Kidney epithelial cell (primary cell): ENCODE results near the gene ESPNL. TPM values are rescaled to one million over a fixed set of nuclear protein-coding genes. Genes with fewer than 3 reads are reported as not detected.

ENCODE experiments used
- DNase-seq: peaks from one replicate; pipeline ENCODE4 v3.0.0-alpha.2; 2010; ENCODE audit warnings: low read depth
- H3K27me3 ChIP-seq: 2 replicates; pipeline ENCODE4 v1.6.0; 2011; ENCODE audit warnings: low read length; ENCODE audit not compliant: control insufficient read depth, insufficient read depth
- H3K36me3 ChIP-seq: 2 replicates; pipeline ENCODE4 v1.5.1; 2011; ENCODE audit warnings: low read length; ENCODE audit not compliant: control insufficient read depth, insufficient read depth
- H3K4me3 ChIP-seq: 2 replicates; pipeline ENCODE4 v1.5.1; 2011; ENCODE audit warnings: low read depth, mild to moderate bottlenecking, control low read depth, low read length
- CTCF ChIP-seq: IDR thresholded peaks from 2 replicates; pipeline ENCODE4 v1.5.1; 2011; ENCODE audit warnings: mild to moderate bottlenecking, moderate library complexity, low read length, control low read depth, inconsistent platforms; ENCODE audit not compliant: insufficient read depth, poor library complexity, severe bottlenecking
- total RNA-seq: library from RNA; depleted of rRNA; stranded (reverse); fragments of >200 nt; gene quantifications from 2 replicates; pipeline ENCODE4 v1.2.3, GENCODE V29; 2015

The ESPNL gene
- total RNA-seq, 1 donor from 2014 or later = 3.8 TPM

GRCh38 chr2:238164906-238165287 is 64.8 kb downstream of the ESPNL start:
- H3K27me3 ChIP-seq = no peaks in the 10 kb centered on the region
- H3K4me3 ChIP-seq = no peak overlapping the region
- no peak for TF ChIP-seq CTCF
- DNase-seq = no peak
- H3K36me3 ChIP-seq = no peaks in the 10 kb centered on the region

DNA sequence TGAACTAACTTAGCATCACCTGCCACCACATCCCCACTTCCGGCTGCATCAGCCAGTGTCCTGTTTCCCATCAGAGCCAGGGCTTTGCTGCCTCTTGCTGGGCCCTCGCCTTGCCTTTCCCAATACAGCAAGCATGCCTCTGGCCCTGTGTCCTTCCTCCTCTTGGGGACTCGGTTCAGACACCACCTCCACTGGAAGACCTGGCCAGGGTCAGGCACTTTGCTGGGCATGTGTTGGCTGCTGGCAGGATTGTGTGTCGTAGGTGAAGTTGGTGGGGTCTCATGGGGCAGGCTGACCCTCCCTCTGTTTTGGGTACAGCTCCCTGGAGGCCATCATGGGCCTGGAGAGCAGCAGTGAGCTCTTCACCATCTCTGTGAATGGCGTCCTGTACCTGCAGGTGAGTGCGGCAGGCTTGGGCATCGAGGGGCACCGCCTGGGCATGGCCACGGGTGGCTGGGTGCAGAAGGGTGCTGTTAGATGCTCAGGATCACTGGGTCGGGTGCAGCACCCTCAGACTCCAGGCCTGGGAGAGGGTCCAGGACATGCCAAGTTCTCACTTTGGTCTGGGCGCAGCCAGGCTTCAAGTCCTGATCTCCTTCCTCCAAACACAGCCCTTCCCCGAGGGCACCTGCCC is 65.3 kb downstream of the ESPNL start:
- Histone ChIP-seq H3K27me3 (no peaks in the 10 kb centered on the region), H3K36me3 (no peaks in the 10 kb centered on the region), H3K4me3 (no peak overlapping the region)
- no peak for DNase-seq
- no peak for TF ChIP-seq CTCF

GRCh38 chr2:238166391-238167343 is 66.5 kb downstream of the ESPNL start:
- TF ChIP-seq CTCF = no peak
- H3K4me3 ChIP-seq = no peak overlapping the region
- no peak for DNase-seq
- no peaks in the 10 kb centered on the region for H3K27me3 ChIP-seq
- H3K36me3 ChIP-seq = no peaks in the 10 kb centered on the region

- DNase-seq = no peak
- no peaks in the 10 kb centered on the region for H3K36me3 ChIP-seq
- H3K4me3 ChIP-seq = no peak overlapping the region
- TF ChIP-seq CTCF = no peak
- no peaks in the 10 kb centered on the region for H3K27me3 ChIP-seq
Measured at GRCh38 chr2:238167344-238167715, 67.2 kb downstream of the ESPNL start.

DNA sequence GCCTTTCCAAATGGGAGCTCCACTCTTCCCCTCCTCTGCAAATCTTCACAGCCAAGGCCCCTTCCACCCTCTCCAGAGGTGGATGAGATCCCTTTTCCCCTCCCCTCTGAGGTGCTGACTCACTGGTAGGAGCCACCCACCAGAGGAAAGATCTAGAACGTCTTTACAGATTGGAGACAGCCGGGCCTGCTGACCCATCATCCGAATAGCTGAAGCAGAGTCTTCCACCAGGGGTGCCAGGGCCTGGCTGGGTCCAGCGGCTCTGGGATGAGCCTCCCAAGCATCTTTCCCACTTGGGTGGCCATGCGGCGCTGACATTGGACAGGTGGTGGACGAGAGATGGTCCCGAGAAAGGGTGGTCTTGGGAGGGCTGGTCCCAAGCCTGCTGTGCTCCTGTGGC is 67.6 kb downstream of the ESPNL start:
- Histone ChIP-seq H3K4me3 (no peak overlapping the region), H3K36me3 (no peaks in the 10 kb centered on the region), H3K27me3 (no peaks in the 10 kb centered on the region)
- no peak for TF ChIP-seq CTCF
- DNase-seq = no peak
